Measurements from ENCODE around the gene FSIP1.
A peak's percentile ranks its signal among the peaks of the same experiment; 100 is the strongest.

The FSIP1 gene

DNA sequence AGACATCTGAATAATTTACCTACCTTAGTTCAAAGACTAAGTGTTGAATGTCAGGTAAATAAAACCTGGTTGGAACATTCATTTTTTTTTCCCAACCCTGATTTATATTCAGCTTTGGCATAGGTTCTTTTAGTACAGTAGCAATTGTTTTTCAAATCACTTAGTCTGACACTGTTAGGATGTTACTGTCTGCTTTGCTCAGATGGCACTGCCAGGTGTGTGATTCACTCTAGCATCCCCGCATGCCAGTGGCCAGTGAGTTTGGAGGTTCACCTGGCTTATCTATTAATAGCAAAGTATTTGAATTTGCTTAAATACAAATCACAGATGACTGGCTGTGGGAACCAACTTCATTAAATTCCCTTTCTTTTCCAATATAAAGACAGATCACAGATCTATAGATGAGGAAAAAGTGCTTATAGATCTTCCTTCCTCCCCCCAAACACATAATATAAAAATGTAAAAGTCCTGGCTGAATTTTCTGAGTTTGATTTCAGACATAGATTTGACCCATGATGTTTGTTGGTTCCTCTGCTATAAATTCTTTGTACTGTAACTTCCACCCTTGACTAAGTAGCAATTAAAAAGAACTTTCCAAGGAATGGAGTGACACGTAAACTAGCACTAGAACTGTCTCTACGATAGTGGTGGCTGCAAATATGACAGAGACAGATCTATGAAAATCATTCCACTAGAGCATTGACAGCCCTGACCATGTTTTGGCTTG lies 197.8 kb downstream of the FSIP1 start:
- FAIRE-seq = no peak
- DNase-seq (ENCODE audit: low spot score) = no peak

DNA sequence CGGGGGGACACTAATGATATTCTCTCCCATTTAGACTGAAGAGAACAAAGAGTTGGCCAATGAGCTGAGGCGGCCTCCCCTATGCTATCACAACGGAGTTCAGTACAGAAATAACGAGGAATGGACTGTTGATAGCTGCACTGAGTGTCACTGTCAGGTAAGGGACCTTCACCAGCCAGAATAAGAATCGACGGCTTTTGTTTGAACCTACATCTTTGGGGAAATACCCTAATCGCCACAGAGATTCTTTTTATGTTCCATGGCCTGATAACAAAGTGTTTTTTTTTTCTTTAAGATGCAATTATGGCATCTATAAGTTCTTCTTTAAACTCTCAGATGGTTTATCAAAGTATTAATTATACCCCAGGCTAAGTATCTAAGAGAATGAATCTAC lies 198.4 kb downstream of the FSIP1 start:
- FAIRE-seq = no peak
- DNase-seq (ENCODE audit: low spot score) = no peak

DNA sequence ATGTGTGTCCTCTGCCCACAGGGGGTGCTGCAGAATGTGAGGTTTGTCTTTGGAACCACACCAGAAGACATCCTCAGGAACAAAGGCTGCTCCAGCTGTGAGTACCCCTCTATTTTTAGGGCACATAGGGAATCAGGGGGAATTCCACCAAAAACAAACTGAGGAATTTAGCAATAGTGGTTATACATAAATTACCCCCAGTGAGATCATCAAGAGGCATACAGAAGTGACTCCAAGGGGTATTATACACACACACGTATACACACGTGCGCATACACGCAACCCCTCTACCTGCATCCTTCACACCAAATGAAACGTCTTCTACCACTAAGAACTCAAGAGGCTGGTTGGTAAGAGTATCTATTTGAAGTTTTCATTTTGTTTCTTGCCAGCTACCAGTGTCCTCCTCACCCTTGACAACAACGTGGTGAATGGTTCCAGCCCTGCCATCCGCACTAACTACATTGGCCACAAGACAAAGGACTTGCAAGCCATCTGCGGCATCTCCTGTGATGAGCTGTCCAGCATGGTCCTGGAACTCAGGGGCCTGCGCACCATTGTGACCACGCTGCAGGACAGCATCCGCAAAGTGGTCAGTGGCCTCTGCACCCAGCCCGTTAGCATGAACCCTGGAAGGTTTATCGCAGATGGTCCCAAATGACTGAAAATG lies 198.9 kb downstream of the FSIP1 start:
- DNase-seq (ENCODE audit: low spot score) (no peak), FAIRE-seq (no peak)

DNA sequence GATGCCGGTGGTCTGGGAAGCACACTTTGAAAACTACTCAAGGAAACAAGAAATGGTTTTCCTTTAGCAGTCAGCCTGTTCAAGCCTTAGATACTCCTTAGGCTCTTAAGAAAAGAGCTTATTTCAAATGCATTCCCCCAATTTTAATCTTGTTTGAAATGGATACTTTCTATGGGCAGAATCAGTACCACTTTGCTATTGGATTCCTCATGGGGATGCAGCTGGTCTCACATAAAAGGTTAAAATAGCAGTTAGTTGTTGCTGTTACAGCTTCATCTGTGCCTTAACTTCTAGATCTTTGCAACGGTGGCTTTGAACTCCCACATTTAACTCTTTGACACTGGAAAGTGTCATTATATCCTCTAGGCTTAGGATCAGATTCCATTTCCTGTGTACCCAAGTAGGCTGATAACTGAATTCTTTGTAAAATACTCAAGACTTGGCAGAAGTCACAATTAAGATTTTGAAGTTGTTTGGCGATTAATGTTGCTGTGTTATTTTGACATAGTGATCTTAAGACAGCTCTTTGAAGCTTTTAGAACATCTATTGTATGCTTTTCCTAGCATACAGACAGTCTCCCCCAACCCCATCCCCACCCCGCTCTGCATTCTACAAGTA lies 199.6 kb downstream of the FSIP1 start:
- no peak for FAIRE-seq
- no peak for DNase-seq (ENCODE audit: low spot score)

DNA sequence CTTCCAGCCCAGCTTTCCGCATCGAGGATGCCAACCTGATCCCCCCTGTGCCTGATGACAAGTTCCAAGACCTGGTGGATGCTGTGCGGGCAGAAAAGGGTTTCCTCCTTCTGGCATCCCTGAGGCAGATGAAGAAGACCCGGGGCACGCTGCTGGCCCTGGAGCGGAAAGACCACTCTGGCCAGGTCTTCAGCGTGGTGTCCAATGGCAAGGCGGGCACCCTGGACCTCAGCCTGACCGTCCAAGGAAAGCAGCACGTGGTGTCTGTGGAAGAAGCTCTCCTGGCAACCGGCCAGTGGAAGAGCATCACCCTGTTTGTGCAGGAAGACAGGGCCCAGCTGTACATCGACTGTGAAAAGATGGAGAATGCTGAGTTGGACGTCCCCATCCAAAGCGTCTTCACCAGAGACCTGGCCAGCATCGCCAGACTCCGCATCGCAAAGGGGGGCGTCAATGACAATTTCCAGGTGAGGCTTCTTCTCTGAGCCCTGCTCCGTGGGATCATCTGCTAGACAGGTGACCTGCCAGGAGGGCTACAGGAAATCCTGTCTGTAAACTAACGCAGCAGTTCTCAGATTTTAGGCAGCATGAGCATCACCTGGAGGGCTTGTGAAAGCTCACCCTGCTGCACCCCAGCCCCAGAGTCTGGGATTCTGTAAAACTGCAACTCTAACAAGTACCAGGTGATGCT lies 200.2 kb downstream of the FSIP1 start:
- no peak for DNase-seq (ENCODE audit: low spot score)
- FAIRE-seq = no peak

DNA sequence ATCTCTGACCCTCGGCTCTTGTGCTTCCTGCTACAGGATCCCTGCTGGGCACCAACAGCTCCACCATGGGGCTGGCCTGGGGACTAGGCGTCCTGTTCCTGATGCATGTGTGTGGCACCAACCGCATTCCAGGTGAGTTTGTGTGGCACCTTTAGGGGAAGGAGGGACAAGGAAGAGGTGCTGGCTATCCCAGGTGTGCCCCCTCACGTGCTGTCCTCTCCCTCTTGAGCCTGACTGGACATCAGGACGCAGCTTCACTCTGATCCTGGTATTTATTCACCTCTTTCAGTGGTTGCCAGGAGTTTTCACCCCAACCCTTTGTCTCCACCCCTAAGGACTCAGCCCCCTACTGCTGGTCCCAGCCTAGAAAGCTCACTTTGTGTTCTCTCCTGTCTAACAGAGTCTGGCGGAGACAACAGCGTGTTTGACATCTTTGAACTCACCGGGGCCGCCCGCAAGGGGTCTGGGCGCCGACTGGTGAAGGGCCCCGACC lies 200.8 kb downstream of the FSIP1 start:
- no peak for FAIRE-seq
- DNase-seq (ENCODE audit: low spot score) = peak; percentile 45

DNA sequence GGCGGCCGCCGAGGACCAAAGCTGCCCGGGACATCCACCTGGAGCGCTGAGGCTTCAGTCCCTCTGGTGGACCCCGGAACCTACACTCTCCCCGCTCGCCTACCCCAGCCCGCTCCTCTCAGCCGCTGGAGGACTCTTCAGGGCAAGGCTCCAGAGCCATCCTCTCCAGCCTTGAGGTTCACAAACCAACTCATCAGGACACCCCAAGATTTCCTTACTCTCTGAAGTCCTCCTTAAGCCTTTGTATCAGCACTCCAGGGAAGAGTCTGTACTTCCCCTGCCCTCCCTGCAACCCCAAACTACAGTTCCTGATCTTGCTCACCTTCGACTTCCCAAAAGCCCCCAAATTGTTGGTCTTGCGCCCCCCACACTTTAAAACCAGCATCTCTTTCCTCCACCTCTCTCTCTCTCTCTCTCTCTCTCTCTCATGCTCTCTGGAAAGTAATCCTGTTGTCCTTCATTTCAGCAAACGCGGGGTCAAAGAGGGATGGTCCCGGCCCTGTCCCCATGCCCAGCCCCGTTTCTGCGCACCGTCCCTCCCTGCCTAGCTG lies 201.3 kb downstream of the FSIP1 start:
- DNase-seq (ENCODE audit: low spot score) (no peak), FAIRE-seq (no peak)

DNA sequence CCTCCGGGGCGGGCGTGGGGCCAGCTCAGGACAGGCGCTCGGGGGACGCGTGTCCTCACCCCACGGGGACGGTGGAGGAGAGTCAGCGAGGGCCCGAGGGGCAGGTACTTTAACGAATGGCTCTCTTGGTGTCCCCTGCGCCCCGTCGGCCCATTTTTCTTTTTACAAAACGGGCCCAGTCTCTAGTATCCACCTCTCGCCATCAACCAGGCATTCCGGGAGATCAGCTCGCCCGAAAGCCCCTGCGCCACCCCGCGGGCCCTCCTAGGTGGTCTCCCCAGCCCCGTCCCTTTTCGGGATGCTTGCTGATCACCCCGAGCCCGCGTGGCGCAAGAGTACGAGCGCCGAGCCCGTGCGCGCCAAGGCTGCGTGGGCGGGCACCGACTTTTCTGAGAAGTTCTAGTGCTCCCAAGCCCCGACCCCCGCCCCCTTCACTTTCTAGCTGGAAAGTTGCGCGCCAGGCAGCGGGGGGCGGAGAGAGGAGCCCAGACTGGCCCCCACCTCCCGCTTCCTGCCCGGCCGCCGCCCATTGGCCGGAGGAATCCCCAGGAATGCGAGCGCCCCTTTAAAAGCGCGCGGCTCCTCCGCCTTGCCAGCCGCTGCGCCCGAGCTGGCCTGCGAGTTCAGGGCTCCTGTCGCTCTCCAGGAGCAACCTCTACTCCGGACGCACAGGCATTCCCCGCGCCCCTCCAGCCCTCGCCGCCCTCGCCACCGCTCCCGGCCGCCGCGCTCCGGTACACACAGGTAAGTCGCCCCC lies 202.0 kb downstream of the FSIP1 start, which contains the start of gene THBS1:
TSS of gene THBS1 (plus strand) at position 595 of the 757 bp plus-strand sequence. CDS start 779 bp downstream, outside the sequence.
- FAIRE-seq = no peak

DNA sequence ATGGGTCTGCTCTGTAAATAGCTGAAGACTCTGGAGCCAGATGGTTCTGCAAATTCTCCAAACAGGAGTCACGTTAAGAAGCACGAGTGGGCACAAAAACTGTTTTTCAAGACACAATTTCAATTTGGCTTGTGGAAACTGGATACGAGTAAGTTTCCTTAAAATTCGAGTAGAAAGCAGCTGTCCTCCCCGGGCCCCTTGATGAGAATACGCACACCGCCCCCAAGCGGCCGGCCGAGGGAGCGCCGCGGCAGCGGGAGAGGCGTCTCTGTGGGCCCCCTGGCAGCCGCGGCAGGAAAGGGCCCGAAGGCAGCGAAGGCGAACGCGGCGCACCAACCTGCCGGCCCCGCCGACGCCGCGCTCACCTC lies 202.5 kb downstream of the FSIP1 start:
- FAIRE-seq (no peak), DNase-seq (ENCODE audit: low spot score) (peak; percentile 71)

More for the DNA sequence above, 202.0 kb downstream of the FSIP1 start, which contains the start of gene THBS1:
- DNase-seq (ENCODE audit: low spot score) = peak; percentile 82

DNA sequence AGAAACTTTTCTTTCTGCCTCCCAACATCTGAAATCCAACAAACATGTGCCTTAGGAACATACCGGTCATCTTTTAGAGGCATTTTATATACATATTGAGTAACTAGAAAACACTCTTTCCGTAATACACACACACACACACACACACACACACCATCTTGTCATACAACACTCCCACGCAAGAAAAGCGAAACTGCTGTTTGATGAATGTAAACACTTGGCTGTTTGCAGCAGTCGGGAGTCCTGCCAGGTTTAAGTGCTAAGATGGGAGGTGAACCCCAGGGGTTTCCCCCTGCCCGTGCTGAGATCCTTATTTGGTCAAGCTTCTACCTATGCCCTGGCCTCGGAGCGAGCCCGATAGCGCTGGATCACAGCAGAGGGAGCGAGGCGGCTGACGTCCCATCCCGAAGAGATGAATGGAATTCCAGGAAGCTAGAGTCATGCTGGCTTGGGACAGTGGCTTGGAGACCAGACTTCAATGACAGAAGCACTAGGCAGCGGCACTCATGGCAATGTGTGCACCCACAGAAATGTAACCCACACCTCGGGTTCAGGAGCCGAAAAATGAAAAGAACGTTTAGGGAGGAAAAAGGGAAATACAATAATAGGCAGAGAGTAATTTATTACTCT lies 203.0 kb downstream of the FSIP1 start:
- DNase-seq (ENCODE audit: low spot score) (peak; percentile 94), FAIRE-seq (peak; percentile 72)

DNA sequence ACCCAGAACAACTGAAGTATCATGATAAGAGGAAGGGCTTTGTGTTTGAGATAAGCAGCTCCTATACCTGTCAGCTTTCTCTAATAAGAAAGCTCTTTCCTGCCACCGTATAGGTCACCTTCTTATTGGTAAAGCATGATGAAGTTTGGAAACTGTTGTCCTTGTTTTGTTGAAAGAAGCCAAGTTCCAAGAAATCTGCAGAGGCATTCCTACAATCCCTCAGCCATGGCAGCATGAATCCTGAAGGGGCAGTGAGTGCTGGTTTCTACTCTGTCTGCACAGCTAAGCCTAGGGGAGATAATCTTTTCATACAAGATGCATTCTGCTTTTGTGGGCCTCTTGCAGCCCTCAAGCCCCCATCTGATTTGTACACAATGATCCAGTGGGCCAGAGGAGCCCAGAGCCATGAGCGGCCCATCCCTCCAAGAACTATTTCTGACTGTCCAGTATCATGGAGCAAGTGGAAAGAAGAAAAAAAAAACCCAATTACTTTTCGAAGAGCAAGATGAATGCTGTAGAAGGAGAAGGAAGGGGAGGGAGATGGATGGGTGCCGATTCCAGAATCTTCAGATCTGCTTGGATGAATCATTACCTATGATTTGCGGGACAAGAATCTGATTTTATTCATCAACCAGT lies 203.7 kb downstream of the FSIP1 start:
- FAIRE-seq = peak; percentile 34
- no peak for DNase-seq (ENCODE audit: low spot score)

DNA sequence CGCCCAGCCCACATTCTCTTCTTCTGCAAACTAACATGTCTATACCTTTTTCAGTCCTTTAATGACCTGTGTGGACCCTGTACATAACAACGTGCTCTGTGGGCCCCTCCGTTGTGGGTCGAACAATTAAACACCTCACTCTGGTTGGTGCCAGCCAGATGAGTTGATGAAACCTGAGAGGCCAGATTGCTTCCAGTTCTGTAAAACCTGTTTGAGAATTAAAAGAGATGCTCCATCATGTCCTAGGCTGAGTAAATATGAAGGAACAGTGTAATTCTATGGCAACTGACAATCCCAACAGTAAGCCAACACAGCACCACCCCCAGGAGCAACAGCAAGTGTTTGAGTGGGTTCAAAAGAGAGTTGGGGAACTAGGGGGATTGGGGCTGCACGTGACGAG lies 207.5 kb downstream of the FSIP1 start:
- DNase-seq (ENCODE audit: low spot score) (no peak), FAIRE-seq (no peak)

DNA sequence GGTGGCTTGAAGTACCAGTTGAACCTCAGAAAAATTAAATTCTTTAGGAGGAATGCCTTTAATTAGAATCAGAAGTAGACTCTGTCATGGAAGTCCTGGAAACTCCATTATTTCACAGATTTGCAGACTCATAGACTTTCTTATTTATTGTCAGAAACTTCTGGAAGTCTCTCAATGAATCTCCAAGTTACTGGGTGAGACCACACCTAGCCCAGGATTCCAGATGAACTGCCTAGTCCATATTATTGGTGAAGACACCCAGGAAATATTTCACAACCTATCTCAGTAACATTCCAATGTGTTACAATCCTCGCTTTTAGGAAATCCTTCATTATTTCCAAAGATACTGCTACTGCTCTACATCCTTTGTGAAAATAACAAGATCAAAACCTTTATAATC lies 208.2 kb downstream of the FSIP1 start:
- DNase-seq (ENCODE audit: low spot score) = no peak
- FAIRE-seq = no peak

DNA sequence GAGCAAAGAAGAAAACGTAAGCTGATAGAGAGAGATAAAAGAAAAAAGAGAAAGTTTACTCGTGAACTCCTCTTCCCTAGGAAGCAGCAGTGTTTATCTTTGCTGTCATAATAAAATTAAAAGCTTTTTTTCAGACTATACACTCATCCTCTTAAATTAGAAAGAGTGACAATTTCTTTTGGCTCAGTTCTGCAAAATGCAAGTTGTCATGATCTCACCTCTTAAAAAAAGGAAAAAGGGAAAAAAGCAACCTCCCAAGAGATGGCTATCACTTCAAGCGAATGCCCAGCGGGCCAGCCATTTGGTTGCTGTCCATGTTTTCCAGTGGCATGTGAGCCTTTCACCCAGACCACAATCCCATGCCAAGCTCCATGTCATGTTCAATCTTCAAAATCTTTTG lies 208.8 kb downstream of the FSIP1 start:
- DNase-seq (ENCODE audit: low spot score) = no peak
- no peak for FAIRE-seq

DNA sequence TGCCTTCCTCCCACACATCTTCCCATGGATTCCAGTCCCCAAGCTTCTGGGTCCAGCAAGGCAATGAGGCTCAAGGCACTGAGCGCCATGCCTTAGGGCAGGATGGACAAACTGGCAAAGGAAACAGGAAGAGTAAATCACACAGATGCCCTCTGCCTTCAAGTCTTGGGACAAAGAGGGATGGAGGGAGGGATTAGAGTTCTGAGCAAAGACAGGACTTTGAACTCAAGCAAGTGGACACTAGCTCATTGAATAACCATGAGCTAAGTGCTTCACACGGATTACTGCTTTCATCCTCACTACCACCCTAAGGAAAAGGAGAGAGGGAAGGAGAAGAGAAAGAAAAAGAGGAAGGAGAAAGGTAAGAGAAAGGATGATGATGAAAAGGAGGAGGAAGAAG lies 209.4 kb downstream of the FSIP1 start:
- FAIRE-seq = no peak

DNA sequence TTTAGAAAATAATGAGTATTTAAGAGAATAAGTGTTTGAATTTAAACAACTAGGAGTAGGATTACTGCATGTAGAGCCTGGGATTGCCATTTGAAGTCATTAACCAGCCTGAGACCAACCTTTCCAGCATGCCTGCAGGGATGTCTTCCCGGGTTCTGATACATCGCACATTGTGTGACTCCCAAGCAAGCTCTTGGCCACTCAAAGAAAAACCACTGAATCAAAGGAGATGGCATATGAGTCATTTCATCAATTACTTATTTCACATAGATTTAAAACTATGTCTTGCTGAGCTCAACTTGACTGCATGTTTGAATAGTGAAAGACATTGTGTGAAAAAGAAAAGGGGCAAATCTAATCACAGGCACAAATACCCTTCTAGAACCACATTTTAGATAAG lies 216.8 kb downstream of the FSIP1 start:
- no peak for FAIRE-seq
- DNase-seq (ENCODE audit: low spot score) = no peak

More for the DNA sequence above, 209.4 kb downstream of the FSIP1 start:
- DNase-seq (ENCODE audit: low spot score) = no peak

DNA sequence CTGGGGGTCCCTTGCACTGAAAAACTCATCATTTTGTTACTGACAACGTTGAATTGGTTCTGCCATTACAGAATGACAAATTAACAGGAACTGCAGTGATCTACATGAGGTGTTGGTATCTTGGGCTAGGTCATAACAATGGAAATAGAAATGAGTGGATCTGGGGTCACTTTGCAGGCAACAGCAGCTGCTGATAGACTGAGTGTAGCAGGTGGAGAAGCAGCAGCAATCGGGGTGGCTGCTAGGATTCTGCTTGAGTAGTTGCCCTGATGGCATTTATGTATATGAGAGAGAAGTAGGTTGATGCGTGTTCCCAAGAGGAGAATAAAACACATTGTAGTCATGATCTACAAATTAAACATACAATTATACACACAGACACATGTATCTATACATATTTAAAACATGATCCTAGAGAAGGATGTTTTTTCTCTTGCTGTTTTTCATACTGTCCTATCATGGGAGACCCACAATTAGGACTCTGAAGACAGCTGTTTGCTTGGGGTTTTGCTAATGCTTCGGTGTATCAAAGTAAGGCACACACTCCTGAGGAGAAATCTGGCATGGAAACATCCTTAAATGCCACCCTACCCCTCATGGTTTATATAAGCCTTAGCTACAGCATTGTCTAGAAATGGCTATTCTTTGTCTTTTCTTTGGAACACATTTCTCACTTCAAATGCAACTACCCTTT lies 217.5 kb downstream of the FSIP1 start:
- DNase-seq (ENCODE audit: low spot score) (no peak), FAIRE-seq (no peak)

DNA sequence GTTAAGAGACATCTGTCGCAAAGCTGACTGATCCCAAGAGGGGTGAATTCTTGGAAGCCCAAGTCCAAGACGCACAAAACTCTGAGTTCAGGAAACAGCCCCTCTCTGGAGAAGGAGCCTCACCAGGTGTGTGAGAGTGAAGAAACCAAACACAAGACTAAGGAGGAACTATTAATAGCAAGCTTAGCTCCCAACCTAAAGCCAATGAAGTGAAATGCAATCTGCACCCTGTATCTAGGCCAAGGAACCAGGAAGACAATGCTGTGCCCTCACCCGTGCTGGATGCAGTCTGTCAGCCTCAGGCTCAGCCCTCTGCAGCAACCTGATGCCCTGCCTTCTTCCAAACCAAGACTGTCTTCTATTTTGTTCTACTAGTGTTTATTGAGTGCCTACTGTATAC lies 224.2 kb downstream of the FSIP1 start:
- FAIRE-seq (no peak), DNase-seq (ENCODE audit: low spot score) (no peak)

DNA sequence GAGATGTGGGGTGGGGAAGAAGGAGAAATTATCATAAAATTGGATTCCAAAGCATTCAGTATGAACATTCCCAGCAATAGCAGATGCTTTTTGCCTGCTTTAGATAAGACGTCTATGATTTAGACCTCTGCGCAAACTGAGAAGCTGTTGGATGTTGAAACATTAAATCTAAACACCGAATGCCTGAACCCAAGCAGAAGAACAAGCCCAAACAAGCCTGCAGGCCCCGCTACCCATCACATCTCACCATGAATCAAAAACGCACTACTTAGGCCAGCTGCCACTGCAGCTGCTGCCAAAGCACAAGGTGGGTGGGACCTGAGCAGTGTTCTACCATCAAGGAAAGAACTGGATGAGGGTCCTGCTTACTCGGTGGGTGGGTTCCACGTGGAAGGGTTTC lies 226.2 kb downstream of the FSIP1 start:
- FAIRE-seq (no peak), DNase-seq (ENCODE audit: low spot score) (no peak)

Data from RCC 7860 (cell line).